Left lung (tissue), 10 donors: Measurements from ENCODE around the gene IL17RC. TPM values are rescaled to one million over a fixed set of nuclear protein-coding genes. Genes with fewer than 3 reads are reported as not detected.
A peak's percentile ranks its signal among the peaks of the same experiment; 100 is the strongest.

Source experiments
- ATAC-seq: fragments of 200-7000 bp; cut with Tn5 transposase; one replicate; pipeline ENCODE4 v1.9.1; 2020; ENCODE audit warnings: moderate library complexity
- DNase-seq, 4 donors: peaks; one replicate each; pipeline ENCODE4 v3.0.0-alpha.2; 2013 to 2020
- H3K27ac ChIP-seq, 2 donors: fragments of 200-600 bp; sonication (generic) in 1 of 2; one replicate each; pipeline versions ENCODE4 v1.5.0 to v1.8.0; 2020 to 2021
- H3K27me3 ChIP-seq, 2 donors: fragments of 200-600 bp; sonication (generic) in 1 of 2; one replicate each; pipeline versions ENCODE4 v1.5.0 to v1.8.0; 2020 to 2021
- H3K36me3 ChIP-seq, 2 donors: fragments of 200-600 bp; sonication (generic) in 1 of 2; one replicate each; pipeline versions ENCODE4 v1.5.0 to v1.8.0; 2020 to 2021
- H3K4me1 ChIP-seq, 2 donors: fragments of 200-600 bp; one replicate each; pipeline ENCODE4 v1.8.0; 2021
- H3K4me3 ChIP-seq, 2 donors: fragments of 200-600 bp; sonication (generic) in 1 of 2; one replicate each; pipeline versions ENCODE4 v1.5.0 to v1.8.0; 2020 to 2021; ENCODE audit warnings: mild to moderate bottlenecking in 1 of 2
- H3K9me3 ChIP-seq, 2 donors: fragments of 200-600 bp; sonication (generic) in 1 of 2; one replicate each; pipeline versions ENCODE4 v1.5.0 to v1.8.0; 2020 to 2021
- intact Hi-C, 2 donors: fragments of 100-400 bp; cut with DNase I; formaldehyde crosslinking; loops; one replicate each; pipeline versions ENCODE4 v1.11.2 to v1.14.2; 2022
- polyA plus RNA-seq, 6 donors: library from polyadenylated mRNA; unstranded; fragments of 120-200 nt; gene quantifications; one replicate each; pipeline ENCODE4 v1.2.1, GENCODE V29; 2013; ENCODE audit not compliant: insufficient read length in 6 of 6
- total RNA-seq, 2 donors: library from RNA; stranded (reverse); fragmentation: NEBNext Ultra II Directional; extraction: Animal tissue kit (Norgen Biotek cat#: 25700); gene quantifications; one replicate each; pipeline ENCODE4 v1.2.1, GENCODE V29; 2021
- TF ChIP-seq, protein P1 (sequence below), 2 donors: fragments of 200-600 bp; sonication (generic) in 1 of 2; IDR thresholded peaks; one replicate each; pipeline versions ENCODE4 v1.5.0 to v1.8.0; 2021; ENCODE audit warnings: antibody characterized with exemption in 2 of 2
- donor health status: DM: no; HTN: yes; CAD: no.
- donor health status: DM: no; HTN: no; CAD: no.

Gene IL17RC
- total and polyA plus RNA-seq, 8 donors, result 20.4 to 54.4 (median 46.9) TPM

DNA sequence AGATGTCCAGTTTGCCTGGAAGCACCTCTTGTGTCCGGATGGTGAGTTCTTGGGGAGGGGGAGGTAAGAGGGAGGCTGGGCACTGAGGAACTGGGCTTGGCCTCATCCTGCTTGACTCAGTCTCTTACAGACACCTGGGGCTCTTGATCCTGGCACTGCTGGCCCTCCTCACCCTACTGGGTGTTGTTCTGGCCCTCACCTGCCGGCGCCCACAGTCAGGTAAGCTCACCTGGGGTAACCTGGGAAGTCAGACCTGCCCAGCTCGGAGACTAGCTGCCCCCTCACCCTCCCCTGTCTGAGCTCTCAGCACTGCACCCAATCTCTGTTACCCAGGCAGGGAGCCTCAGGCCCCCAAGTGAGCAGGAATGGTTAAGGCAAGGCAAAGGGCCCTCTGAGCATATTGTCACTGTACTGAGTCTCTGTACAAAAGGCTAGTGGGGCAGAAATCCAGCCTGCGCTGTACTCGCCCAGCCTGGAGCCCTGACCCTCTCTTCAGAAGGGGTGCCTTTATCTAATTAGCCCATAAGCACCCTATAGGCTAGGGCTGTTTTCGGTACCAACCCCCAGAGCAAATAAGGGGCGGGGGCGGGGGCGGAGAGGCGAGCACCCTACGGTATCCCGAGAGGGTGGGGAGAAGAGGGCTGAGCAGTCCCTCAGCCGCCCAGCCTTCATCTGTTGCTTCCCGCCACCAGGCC, 2.2 kb upstream of the IL17RC start:
- DNase-seq, result no peak
- intact Hi-C loops, result no loop called here

DNA sequence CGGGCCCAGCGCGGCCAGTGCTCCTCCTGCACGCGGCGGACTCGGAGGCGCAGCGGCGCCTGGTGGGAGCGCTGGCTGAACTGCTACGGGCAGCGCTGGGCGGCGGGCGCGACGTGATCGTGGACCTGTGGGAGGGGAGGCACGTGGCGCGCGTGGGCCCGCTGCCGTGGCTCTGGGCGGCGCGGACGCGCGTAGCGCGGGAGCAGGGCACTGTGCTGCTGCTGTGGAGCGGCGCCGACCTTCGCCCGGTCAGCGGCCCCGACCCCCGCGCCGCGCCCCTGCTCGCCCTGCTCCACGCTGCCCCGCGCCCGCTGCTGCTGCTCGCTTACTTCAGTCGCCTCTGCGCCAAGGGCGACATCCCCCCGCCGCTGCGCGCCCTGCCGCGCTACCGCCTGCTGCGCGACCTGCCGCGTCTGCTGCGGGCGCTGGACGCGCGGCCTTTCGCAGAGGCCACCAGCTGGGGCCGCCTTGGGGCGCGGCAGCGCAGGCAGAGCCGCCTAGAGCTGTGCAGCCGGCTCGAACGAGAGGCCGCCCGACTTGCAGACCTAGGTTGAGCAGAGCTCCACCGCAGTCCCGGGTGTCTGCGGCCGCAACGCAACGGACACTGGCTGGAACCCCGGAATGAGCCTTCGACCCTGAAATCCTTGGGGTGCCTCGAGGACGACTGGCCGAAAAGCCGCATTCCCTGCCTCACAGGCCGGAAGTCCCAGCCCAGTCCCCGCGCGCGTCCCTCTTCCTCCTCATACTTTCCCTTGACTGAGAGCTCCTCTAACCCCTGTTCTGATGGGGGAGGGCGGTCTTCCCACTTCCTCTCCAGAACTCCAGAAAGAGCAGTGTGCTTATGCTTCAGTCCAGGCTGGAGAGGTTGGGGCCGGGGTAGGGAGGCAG, 1.4 kb upstream of the IL17RC start:
- intact Hi-C loops, result no loop called here
- TF ChIP-seq, protein P1, sequence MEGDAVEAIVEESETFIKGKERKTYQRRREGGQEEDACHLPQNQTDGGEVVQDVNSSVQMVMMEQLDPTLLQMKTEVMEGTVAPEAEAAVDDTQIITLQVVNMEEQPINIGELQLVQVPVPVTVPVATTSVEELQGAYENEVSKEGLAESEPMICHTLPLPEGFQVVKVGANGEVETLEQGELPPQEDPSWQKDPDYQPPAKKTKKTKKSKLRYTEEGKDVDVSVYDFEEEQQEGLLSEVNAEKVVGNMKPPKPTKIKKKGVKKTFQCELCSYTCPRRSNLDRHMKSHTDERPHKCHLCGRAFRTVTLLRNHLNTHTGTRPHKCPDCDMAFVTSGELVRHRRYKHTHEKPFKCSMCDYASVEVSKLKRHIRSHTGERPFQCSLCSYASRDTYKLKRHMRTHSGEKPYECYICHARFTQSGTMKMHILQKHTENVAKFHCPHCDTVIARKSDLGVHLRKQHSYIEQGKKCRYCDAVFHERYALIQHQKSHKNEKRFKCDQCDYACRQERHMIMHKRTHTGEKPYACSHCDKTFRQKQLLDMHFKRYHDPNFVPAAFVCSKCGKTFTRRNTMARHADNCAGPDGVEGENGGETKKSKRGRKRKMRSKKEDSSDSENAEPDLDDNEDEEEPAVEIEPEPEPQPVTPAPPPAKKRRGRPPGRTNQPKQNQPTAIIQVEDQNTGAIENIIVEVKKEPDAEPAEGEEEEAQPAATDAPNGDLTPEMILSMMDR (IDR thresholded peaks at IDR 0.05), result peak in 1 of 2 donors; percentile 42
- peak overlapping the region; percentile 55 to 57 for H3K4me3 ChIP-seq
- no peaks in the 10 kb centered on the region for H3K36me3 ChIP-seq
- peak; percentile 64 for ATAC-seq
- peaks cover 18 to 56% of the 10 kb centered on the region in 2 donors for H3K4me1 ChIP-seq
- peak overlapping the region; percentile 87 to 88 for H3K27ac ChIP-seq
- peak; percentile 66 to 93 (median 76) for DNase-seq
- H3K27me3 ChIP-seq, result no peaks in the 10 kb centered on the region
- H3K9me3 ChIP-seq, result no peaks in the 10 kb centered on the region

More for the DNA sequence above, 2.2 kb upstream of the IL17RC start:
- H3K27me3 ChIP-seq, result no peaks in the 10 kb centered on the region
- H3K4me1 ChIP-seq, result peaks cover 18 to 56% of the 10 kb centered on the region in 2 donors
- H3K27ac ChIP-seq, result peak overlapping the region; percentile 87 to 88
- no peaks in the 10 kb centered on the region for H3K36me3 ChIP-seq
- TF ChIP-seq, protein P1 (IDR thresholded peaks at IDR 0.05), result no peak
- ATAC-seq, result no peak
- H3K4me3 ChIP-seq, result peak overlapping the region; percentile 55 to 57
- H3K9me3 ChIP-seq, result no peaks in the 10 kb centered on the region

DNA sequence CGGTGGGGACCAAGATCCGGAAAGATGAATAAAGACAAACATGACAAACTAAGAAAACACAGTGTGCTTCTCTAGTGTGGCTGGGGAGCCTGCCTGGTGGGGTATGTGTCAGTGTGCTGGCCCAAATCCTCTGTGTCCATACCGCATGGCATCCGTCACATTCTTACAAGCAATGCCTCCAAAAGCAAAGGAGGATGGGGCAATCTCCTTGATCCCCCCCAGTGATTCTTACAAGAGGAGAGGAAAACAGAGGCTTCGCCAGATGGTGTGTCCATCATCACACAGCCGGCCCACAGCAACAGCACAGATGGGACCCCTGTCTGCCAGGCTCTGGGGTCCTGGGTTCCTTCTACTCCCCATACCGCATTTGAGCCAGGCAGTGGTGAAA, 558 bp upstream of the IL17RC start:
- intact Hi-C loops, result no loop called here
- no peak for DNase-seq
- no peaks in the 10 kb centered on the region for H3K9me3 ChIP-seq
- no peak for ATAC-seq
- no peaks in the 10 kb centered on the region for H3K36me3 ChIP-seq
- peak overlapping the region; percentile 87 to 88 for H3K27ac ChIP-seq
- TF ChIP-seq, protein P1 (IDR thresholded peaks at IDR 0.05), result no peak
- H3K4me1 ChIP-seq, result peaks cover 18 to 56% of the 10 kb centered on the region in 2 donors
- H3K4me3 ChIP-seq, result peak overlapping the region; percentile 38 to 57
- H3K27me3 ChIP-seq, result no peaks in the 10 kb centered on the region

DNA sequence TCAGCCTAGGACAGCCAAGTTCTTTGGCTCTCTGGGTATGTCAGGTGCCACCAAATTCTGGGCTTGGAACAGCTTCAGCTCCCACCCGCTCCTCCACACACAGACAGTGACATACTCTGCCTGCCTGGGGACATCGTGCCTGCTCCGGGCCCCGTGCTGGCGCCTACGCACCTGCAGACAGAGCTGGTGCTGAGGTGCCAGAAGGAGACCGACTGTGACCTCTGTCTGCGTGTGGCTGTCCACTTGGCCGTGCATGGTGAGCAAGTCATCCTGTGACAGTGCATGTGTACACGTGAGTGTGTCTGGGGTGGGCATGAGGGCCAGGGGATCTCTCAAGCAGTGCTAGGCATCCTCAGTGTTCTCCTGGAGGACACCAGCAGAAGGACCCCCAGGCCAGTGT, 922 bp downstream of the IL17RC start:
- Histone ChIP-seq H3K27me3 (no peaks in the 10 kb centered on the region), H3K9me3 (no peaks in the 10 kb centered on the region), H3K36me3 (no peaks in the 10 kb centered on the region), H3K4me1 (peaks cover 18 to 46% of the 10 kb centered on the region in 2 donors), H3K4me3 (peak overlapping the region in 1 of 2 donors; percentile 57), H3K27ac (no peak overlapping the region)
- DNase-seq (no peak), ATAC-seq (no peak)
- intact Hi-C loops, result no loop called here
- TF ChIP-seq, protein P1 (IDR thresholded peaks at IDR 0.05), result no peak
